Measurements from ENCODE around the gene ZFYVE28.

Gene ZFYVE28

GRCh38 chr4:2304877-2305561 lies 113.4 kb downstream of the ZFYVE28 start:
- H3K4me3 ChIP-seq (ENCODE audit: low read depth, low read length) = no peak overlapping the region
- in situ Hi-C loops (cut with HindIII; ENCODE audit: low sequenced_read_pairs) = no loop called here
- DNase-seq (ENCODE audit: low read depth, low spot score) = no peak

GRCh38 chr4:2304321-2304876 lies 114.0 kb downstream of the ZFYVE28 start:
- no peak for DNase-seq (ENCODE audit: low read depth, low spot score)
- in situ Hi-C loops (cut with HindIII; ENCODE audit: low sequenced_read_pairs) = no loop called here
- no peak overlapping the region for H3K4me3 ChIP-seq (ENCODE audit: low read depth, low read length)
- no peak for TF ChIP-seq CTCF (IDR thresholded peaks at IDR 0.05; ENCODE audit: low read depth, low read length)

More at GRCh38 chr4:2304877-2305561, 113.4 kb downstream of the ZFYVE28 start:
- no peak for TF ChIP-seq CTCF (IDR thresholded peaks at IDR 0.05; ENCODE audit: low read depth, low read length)

GRCh38 chr4:2303686-2304320 lies 114.6 kb downstream of the ZFYVE28 start:
- DNase-seq (ENCODE audit: low read depth, low spot score) = no peak
- TF ChIP-seq CTCF (IDR thresholded peaks at IDR 0.05; ENCODE audit: low read depth, low read length) = no peak
- in situ Hi-C loops (cut with HindIII; ENCODE audit: low sequenced_read_pairs) = no loop called here
- no peak overlapping the region for H3K4me3 ChIP-seq (ENCODE audit: low read depth, low read length)

- no peak for TF ChIP-seq CTCF (IDR thresholded peaks at IDR 0.05; ENCODE audit: low read depth, low read length)
Observed at GRCh38 chr4:2303121-2303685, 115.2 kb downstream of the ZFYVE28 start.

GRCh38 chr4:2302387-2303119 lies 115.9 kb downstream of the ZFYVE28 start:
- DNase-seq (ENCODE audit: low read depth, low spot score) = no peak
- no peak overlapping the region for H3K4me3 ChIP-seq (ENCODE audit: low read depth, low read length)
- in situ Hi-C loops (cut with HindIII; ENCODE audit: low sequenced_read_pairs) = no loop called here
- TF ChIP-seq CTCF (IDR thresholded peaks at IDR 0.05; ENCODE audit: low read depth, low read length) = no peak

More at GRCh38 chr4:2303121-2303685, 115.2 kb downstream of the ZFYVE28 start:
- no peak for DNase-seq (ENCODE audit: low read depth, low spot score)
- in situ Hi-C loops (cut with HindIII; ENCODE audit: low sequenced_read_pairs) = no loop called here
- no peak overlapping the region for H3K4me3 ChIP-seq (ENCODE audit: low read depth, low read length)

GRCh38 chr4:2301806-2302205 lies 116.6 kb downstream of the ZFYVE28 start:
- H3K4me3 ChIP-seq (ENCODE audit: low read depth, low read length) = no peak overlapping the region
- in situ Hi-C loops (cut with HindIII; ENCODE audit: low sequenced_read_pairs) = no loop called here
- no peak for TF ChIP-seq CTCF (IDR thresholded peaks at IDR 0.05; ENCODE audit: low read depth, low read length)
- no peak for DNase-seq (ENCODE audit: low read depth, low spot score)
